Tibial artery (tissue), 4 donors: ENCODE results near the gene OBSCN.
"Not testable (repeated sequence)": the region's sequence is repeated elsewhere in the genome, so short reads cannot be mapped to it uniquely, and the experiment has no call there.

Experiments used
- DNase-seq, 2 donors: peaks; one replicate each; pipeline ENCODE4 v3.0.0-alpha.2; 2019
- H3K27ac ChIP-seq, 2 donors: fragments of 200-600 bp; sonication (generic) in 1 of 2; 1 replicate in 1 of 2; 2 replicates in 1 of 2; pipeline ENCODE4 v1.5.1; 2018 to 2019; ENCODE audit warnings: mild to moderate bottlenecking in 1 of 2
- H3K27me3 ChIP-seq, 2 donors: fragments of 200-600 bp; sonication (generic) in 1 of 2; one replicate each; pipeline versions ENCODE4 v1.5.1 to v1.6.0; 2016 to 2019
- H3K36me3 ChIP-seq, 3 donors: fragments of 200-600 bp; sonication (generic) in 2 of 3; one replicate each; pipeline ENCODE4 v1.5.1; 2016 to 2019; ENCODE audit warnings: mild to moderate bottlenecking in 2 of 3
- H3K4me1 ChIP-seq, 4 donors: fragments of 200-600 bp; sonication (generic) in 2 of 4; 1 replicate in 3 of 4; 2 replicates in 1 of 4; pipeline ENCODE4 v1.5.1; 2016 to 2019
- H3K4me3 ChIP-seq, 2 donors: fragments of 200-600 bp; sonication (generic) in 1 of 2; 1 replicate in 1 of 2; 2 replicates in 1 of 2; pipeline ENCODE4 v1.5.1; 2018 to 2019; ENCODE audit warnings: mild to moderate bottlenecking in 2 of 2
- H3K9me3 ChIP-seq, 3 donors: fragments of 200-600 bp; sonication (generic) in 1 of 3; one replicate each; pipeline ENCODE4 v1.5.1; 2016 to 2019
- CTCF ChIP-seq, 2 experiments: fragments of 200-600 bp in 1 of 2; fragments of 450-650 bp in 1 of 2; IDR thresholded peaks; one replicate each; pipeline ENCODE4 v1.5.1; 2017 to 2019; ENCODE audit warnings: antibody characterized with exemption in 2 of 2, mild to moderate bottlenecking in 1 of 2, moderate library complexity in 1 of 2
- intact Hi-C: fragments of 100-400 bp; cut with DNase I; formaldehyde crosslinking; loops from one replicate; pipeline ENCODE4 v1.15.0; 2023; ENCODE audit warnings: low total_unique reads

OBSCN gene

DNA sequence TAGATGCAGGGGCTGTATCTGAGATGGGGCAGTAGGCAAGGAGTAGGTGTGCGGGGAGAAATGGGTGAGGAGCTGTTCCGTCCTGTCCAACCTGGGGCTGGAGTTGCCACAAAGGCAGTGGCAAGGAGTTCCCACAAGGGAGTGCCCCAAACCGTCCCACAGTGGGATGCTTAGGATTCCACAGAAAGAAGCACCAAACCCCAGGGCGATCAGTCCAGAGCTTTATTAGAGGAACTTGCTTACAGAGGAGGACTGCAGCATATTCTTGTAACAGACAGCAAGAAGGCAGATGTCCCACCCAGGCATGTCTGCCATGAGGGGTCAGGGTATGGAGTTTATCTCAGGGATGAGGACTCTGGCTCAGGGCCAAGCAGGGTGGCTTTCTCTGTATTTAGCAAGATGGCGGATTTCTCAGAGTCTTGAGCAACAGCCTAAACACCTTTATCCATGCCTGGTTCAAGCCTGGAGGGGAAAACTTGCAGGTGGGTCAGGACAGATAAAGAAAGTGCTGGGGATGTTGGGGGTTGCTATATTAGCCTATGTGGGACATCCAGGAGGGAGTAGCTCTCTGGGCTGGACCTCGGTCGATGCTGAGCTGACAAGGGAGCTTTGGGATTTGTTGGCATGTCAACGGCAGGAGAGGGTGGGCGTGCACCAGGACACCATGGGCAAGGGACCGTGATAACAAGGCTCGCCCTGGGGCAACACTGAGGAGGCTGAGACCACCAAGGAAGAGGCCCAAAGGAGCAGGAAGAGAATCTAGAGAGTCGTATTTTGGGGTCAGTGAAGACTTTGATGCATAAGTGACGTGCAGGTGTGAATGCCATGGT, 32.8 kb downstream of the OBSCN start:
- Histone ChIP-seq H3K27ac (no peak overlapping the region), H3K9me3 (peaks cover 5 to 48% (median 32%) of the 10 kb centered on the region in 3 donors), H3K36me3 (peaks cover 13 to 34% (median 18%) of the 10 kb centered on the region in 3 donors)

DNA sequence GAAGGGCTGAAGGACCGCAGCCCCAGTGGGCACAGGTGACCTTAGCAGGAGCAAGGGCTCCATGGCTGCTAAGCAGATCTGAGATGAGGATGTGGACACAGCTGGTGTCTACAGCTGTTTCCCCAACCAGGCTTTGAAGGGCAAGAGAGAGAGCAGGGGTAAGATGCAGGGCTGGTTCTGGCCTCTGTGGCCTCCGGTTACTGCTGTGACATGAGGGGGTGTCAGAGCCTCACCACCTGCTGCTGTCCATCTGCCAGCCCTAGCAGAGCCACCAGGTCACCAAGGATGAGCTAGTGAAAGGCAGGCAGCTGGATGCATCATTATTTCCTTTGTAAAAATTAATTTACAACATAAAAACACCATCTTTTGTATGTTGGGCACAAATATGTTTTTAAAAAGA, 33.4 kb downstream of the OBSCN start:
- H3K27me3 ChIP-seq: no peaks in the 10 kb centered on the region
- no peak for TF ChIP-seq CTCF (IDR thresholded peaks at IDR 0.05)
- H3K9me3 ChIP-seq: peaks cover 5 to 52% (median 38%) of the 10 kb centered on the region in 3 donors
- H3K27ac ChIP-seq: no peak overlapping the region
- DNase-seq: no peak
- peaks cover 16 to 39% (median 20%) of the 10 kb centered on the region in 3 donors for H3K36me3 ChIP-seq
- no peaks in the 10 kb centered on the region for H3K4me1 ChIP-seq
- intact Hi-C loops: no loop called here
- H3K4me3 ChIP-seq: no peak overlapping the region

More for the DNA sequence above, 32.8 kb downstream of the OBSCN start:
- DNase-seq: no peak
- no peaks in the 10 kb centered on the region for H3K27me3 ChIP-seq
- no peaks in the 10 kb centered on the region for H3K4me1 ChIP-seq
- TF ChIP-seq CTCF (IDR thresholded peaks at IDR 0.05): no peak
- intact Hi-C loops: no loop called here
- no peak overlapping the region for H3K4me3 ChIP-seq

DNA sequence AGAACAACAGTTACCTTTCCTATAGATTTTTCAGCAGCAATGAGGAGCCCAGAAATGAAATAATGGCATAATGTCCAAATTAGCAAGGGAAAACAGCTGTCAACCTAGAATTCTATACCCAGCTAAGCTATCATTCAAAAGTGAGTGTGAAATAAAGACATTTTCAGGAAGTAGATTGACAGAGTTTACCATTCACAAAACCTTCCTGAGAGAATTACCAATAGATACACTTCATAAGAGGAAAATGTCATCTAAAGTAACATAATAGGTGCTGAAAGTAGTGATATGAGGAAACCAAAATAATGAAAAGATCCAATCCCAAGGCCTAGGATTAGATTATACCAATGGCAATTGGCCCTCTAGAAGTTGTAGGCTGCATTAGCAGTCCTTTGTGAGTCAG, 34.6 kb downstream of the OBSCN start:
- H3K9me3 ChIP-seq: peaks cover 5 to 57% (median 47%) of the 10 kb centered on the region in 3 donors
- no peaks in the 10 kb centered on the region for H3K27me3 ChIP-seq
- no peak for DNase-seq
- TF ChIP-seq CTCF (IDR thresholded peaks at IDR 0.05): no peak
- intact Hi-C loops: no loop called here
- H3K27ac ChIP-seq: no peak overlapping the region
- no peaks in the 10 kb centered on the region for H3K4me1 ChIP-seq
- H3K4me3 ChIP-seq: no peak overlapping the region
- H3K36me3 ChIP-seq: peaks cover 16 to 51% (median 28%) of the 10 kb centered on the region in 3 donors

DNA sequence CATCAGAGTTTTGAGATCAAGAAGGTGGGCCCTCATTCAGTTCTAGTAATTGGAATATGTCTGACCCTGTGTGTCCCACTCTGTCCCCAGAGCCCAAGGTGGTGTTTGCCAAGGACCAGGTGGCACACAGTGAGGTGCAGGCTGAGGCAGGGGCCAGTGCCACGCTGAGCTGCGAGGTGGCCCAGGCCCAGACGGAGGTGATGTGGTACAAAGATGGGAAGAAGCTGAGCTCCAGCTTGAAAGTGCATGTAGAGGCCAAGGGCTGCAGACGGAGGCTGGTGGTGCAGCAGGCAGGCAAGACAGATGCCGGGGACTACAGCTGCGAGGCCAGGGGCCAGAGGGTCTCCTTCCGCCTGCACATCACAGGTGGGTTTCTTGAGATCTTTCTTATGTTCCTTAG, 35.2 kb downstream of the OBSCN start:
- H3K4me1 ChIP-seq: no peaks in the 10 kb centered on the region
- H3K27ac ChIP-seq: no peak overlapping the region
- no peak for TF ChIP-seq CTCF (IDR thresholded peaks at IDR 0.05)
- peaks cover 16 to 58% (median 28%) of the 10 kb centered on the region in 3 donors for H3K36me3 ChIP-seq
- no peaks in the 10 kb centered on the region for H3K27me3 ChIP-seq
- no peak overlapping the region for H3K4me3 ChIP-seq
- peaks cover 5 to 57% (median 47%) of the 10 kb centered on the region in 3 donors for H3K9me3 ChIP-seq
- DNase-seq: no peak
- intact Hi-C loops: no loop called here

DNA sequence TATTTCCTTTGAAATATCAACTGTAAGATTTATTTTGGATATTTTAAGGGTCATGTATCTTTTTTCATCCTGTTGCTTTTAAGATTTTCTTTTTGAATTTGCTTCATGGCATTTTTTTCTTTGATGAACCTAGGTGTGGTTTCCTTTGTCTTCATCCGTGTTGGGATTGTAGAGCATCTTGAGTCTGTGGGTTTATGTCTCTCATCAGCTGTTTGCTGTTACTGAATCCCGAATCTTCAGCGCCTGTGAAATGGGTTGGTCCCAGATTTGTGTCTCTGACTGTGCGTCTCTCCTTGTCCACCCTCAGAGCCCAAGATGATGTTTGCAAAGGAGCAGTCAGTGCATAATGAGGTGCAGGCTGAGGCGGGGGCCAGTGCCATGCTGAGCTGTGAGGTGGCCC, 36.1 kb downstream of the OBSCN start:
- DNase-seq, intact Hi-C loops, H3K4me1 ChIP-seq, H3K27me3 ChIP-seq, H3K4me3 ChIP-seq, H3K27ac ChIP-seq: not testable (repeated sequence)
- Histone ChIP-seq H3K9me3 (peaks cover 5 to 57% (median 47%) of the 10 kb centered on the region in 3 donors), H3K36me3 (peaks cover 16 to 64% (median 28%) of the 10 kb centered on the region in 3 donors)

DNA sequence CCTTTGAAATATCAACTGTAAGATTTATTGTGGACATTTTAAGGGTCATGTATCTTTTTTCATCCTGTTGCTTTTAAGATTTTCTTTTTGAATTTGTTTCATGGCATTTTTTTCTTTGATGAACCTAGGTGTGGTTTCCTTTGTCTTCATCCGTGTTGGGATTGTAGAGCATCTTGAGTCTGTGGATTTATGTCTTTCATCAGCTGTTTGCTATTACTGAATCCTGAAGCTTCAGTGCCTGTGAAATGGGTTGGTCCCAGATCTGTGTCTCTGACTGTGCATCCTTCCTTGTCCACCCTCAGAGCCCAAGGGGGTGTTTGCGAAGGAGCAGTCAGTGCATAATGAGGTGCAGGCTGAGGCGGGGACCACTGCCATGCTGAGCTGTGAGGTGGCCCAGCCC, 37.3 kb downstream of the OBSCN start:
- Histone ChIP-seq H3K36me3 (peaks cover 16 to 75% (median 28%) of the 10 kb centered on the region in 3 donors), H3K4me1 (no peaks in the 10 kb centered on the region), H3K27ac (no peak overlapping the region), H3K9me3 (peaks cover 5 to 57% (median 47%) of the 10 kb centered on the region in 3 donors), H3K4me3 (no peak overlapping the region), H3K27me3 (no peaks in the 10 kb centered on the region)
- intact Hi-C loops: no loop called here
- no peak for DNase-seq
- no peak for TF ChIP-seq CTCF (IDR thresholded peaks at IDR 0.05)
